Thyroid gland (tissue), 4 donors: ENCODE data around the gene NTN3. TPM values are rescaled to one million over a fixed set of nuclear protein-coding genes. Genes with fewer than 3 reads are reported as not detected.

Experiments used
- DNase-seq, 2 donors: peaks; one replicate each; pipeline ENCODE4 v3.0.0-alpha.2; 2019
- H3K27ac ChIP-seq, 3 donors: fragments of 200-600 bp; sonication (generic); 1 replicate in 2 of 3; 2 replicates in 1 of 3; pipeline ENCODE4 v1.5.1; 2016 to 2019; ENCODE audit warnings: mild to moderate bottlenecking in 1 of 3, moderate library complexity in 1 of 3
- H3K27me3 ChIP-seq: fragments of 200-600 bp; sonication (generic); one replicate; pipeline ENCODE4 v1.5.1; 2019
- H3K36me3 ChIP-seq, 2 donors: fragments of 200-600 bp; sonication (generic); one replicate each; pipeline ENCODE4 v1.5.1; 2016 to 2019
- H3K4me1 ChIP-seq, 2 donors: fragments of 200-600 bp; sonication (generic); one replicate each; pipeline ENCODE4 v1.5.1; 2017 to 2019
- H3K4me3 ChIP-seq, 3 donors: fragments of 200-600 bp; sonication (generic); replicated peaks in 1 of 3; 1 replicate in 2 of 3; 2 replicates in 1 of 3; pipeline ENCODE4 v1.5.1; 2016; ENCODE audit warnings: mild to moderate bottlenecking in 1 of 3
- H3K9me3 ChIP-seq: fragments of 200-600 bp; sonication (generic); one replicate; pipeline ENCODE4 v1.5.1; 2017
- POLR2A ChIP-seq, 2 donors: fragments of 450-650 bp; IDR thresholded peaks; one replicate each; pipeline ENCODE4 v1.6.1; 2017; ENCODE audit warnings: antibody characterized with exemption in 2 of 2, mild to moderate bottlenecking in 2 of 2, moderate library complexity in 1 of 2
- WGBS, 2 donors: methylation state at CpG; one replicate each; pipeline ENCODE4 v1.1.5; 2017; 5-methylcytosine and 5-hydroxymethylcytosine counted together
- intact Hi-C: fragments of 100-400 bp; cut with DNase I; formaldehyde crosslinking; loops from one replicate; pipeline ENCODE4 v1.15.1; 2023
- total RNA-seq, 4 donors: library from RNA; depleted of rRNA; stranded (reverse); fragments of >200 nt; gene quantifications; one replicate each; pipeline ENCODE4 v1.2.3, GENCODE V29; 2016
- TF ChIP-seq, protein P1 (sequence below), 6 experiments: fragments of 200-600 bp in 3 of 6; fragments of 450-650 bp in 3 of 6; sonication (generic) in 3 of 6; IDR thresholded peaks; one replicate each; pipeline ENCODE4 v1.5.1; 2016 to 2019; ENCODE audit warnings: antibody characterized with exemption in 6 of 6, mild to moderate bottlenecking in 2 of 6, inconsistent platforms in 1 of 6, moderate library complexity in 1 of 6

NTN3 gene
- total RNA-seq, 4 donors from 2014 or later, result 0.13 to 0.63 (median 0.56) TPM; not detected in 1

DNA sequence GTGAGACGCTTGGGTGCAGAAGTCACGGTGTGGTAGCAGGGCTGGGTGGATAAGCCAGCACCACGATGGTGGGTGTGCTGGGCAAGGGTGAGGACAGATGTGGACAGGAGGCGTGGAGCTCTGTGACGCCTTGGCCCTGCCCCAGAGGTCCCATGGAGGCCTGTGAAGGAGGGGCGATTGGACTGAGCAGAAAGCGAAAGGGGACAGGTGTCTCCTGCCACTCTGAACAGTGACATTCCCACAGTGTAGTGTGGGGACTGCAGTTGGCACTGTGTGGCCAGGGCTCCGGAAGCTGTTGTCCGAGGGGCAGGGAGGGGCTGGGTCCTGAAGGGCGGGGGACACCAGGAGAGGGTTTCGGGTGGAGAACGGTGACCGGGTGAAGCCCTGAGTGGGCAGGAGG, 11.2 kb downstream of the NTN3 start:
- Histone ChIP-seq H3K4me1 (peaks cover 35 to 73% of the 10 kb centered on the region in 2 donors), H3K36me3 (no peaks in the 10 kb centered on the region), H3K27ac (peak overlapping the region in 2 of 3 donors; percentile 61 to 73), H3K27me3 (no peaks in the 10 kb centered on the region), H3K9me3 (no peaks in the 10 kb centered on the region), H3K4me3 (no peak overlapping the region)
- DNase-seq, result no peak
- intact Hi-C loops, result no loop called here
- 82 to 85% methylated on average over 13 of the region's 13 CpGs for WGBS, 2 donors
- TF ChIP-seq POLR2A (IDR thresholded peaks at IDR 0.05), result no peak
- TF ChIP-seq, protein P1, sequence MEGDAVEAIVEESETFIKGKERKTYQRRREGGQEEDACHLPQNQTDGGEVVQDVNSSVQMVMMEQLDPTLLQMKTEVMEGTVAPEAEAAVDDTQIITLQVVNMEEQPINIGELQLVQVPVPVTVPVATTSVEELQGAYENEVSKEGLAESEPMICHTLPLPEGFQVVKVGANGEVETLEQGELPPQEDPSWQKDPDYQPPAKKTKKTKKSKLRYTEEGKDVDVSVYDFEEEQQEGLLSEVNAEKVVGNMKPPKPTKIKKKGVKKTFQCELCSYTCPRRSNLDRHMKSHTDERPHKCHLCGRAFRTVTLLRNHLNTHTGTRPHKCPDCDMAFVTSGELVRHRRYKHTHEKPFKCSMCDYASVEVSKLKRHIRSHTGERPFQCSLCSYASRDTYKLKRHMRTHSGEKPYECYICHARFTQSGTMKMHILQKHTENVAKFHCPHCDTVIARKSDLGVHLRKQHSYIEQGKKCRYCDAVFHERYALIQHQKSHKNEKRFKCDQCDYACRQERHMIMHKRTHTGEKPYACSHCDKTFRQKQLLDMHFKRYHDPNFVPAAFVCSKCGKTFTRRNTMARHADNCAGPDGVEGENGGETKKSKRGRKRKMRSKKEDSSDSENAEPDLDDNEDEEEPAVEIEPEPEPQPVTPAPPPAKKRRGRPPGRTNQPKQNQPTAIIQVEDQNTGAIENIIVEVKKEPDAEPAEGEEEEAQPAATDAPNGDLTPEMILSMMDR (IDR thresholded peaks at IDR 0.05), result no peak

DNA sequence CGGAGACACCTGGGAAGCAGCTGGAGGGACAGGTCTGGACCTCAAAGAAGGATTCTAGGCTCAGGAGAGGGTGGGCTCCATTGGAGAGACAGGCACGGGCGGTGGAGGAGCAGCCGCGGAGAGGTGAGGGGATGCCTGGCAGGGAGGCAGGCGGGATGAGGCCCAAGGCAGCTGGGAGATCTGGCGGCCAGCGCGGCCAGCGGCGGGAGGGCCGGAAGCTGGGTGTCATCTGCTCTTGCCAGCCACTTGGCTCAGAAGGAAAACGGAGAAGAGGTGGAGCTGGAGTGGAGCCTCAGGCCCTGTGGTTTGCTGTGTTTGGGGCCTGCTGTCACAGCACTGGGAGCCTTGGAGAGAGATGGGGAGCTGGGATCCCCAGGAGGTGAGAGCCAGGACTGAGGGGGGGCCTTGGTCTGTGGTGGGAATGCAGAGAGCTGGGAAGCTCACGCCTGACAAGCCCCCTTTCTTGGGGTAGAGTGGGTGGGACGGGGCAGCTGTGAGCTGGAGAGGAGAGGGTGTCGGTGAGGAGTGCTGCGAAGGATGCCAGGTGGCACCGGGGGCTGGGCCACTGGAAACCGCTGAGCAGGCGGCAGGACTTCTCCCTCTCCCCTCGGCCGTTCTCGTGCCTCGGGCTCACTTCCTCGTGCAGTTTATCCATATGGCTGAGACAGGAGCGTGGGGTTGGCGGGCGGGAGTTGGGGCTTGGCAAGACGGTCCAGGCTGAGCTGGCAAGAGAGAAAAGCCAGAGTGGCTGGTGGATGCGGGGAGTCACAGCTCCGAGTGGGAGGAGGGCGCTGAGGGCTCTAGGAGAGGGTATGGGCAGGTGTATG, 11.8 kb downstream of the NTN3 start:
- no peak overlapping the region for H3K4me3 ChIP-seq
- H3K27ac ChIP-seq, result peak overlapping the region; percentile 22 to 61 (median 45)
- no peak for TF ChIP-seq POLR2A (IDR thresholded peaks at IDR 0.05)
- TF ChIP-seq, protein P1 (IDR thresholded peaks at IDR 0.05), result no peak
- 34 to 53% methylated on average over 32 of the region's 32 CpGs for WGBS, 2 donors
- H3K4me1 ChIP-seq, result peaks cover 38 to 73% of the 10 kb centered on the region in 2 donors
- intact Hi-C loops, result no loop called here
- no peaks in the 10 kb centered on the region for H3K27me3 ChIP-seq
- peak; percentile 51 to 59 for DNase-seq
- H3K9me3 ChIP-seq, result no peaks in the 10 kb centered on the region
- H3K36me3 ChIP-seq, result no peaks in the 10 kb centered on the region

DNA sequence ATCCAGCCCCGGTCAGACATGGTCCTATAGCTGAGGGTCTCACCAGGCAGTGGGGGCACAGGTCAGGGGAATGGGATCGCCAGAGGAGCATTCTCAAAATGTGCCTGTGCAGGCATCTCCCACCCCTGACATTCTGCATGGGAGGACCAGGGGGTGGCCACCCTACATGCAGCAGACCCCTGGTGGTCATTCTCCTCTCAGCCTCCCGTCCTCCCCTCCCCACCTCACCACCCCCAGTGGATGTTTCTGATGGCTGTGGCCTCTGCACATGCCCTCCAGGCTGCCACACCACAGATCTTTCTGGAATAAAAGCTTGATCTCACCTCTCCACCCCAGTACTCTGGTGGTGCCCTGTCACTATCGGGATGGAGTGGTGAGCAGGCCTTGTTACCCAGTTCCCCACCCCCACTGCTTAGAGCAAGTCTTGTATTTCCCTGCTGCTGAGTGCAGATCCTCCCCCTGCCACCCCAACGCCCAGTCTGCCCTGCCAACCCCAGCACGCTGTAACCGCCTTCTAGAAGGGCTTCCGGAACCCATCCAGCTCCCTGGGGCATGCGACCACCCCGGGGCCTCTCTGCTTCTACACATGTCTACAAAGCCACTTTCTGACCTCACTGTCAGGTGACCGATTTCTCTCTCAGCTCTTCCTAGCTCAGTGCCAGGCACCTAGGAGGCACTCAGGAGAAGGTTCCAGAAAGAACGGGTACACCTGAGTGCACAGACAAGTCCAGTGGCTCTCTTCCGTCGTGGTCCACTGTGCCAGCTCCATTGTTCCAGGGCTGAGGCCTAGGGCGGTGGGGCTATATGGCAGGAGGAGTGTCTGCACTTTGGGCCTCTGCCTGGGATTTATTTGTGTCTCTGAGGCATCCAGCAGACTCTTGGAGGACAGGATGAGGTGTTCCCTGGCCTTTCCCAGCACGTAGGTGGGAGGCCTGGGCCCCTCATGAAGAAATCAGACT, 13.1 kb downstream of the NTN3 start:
- peak overlapping the region; percentile 41 to 54 (median 45) for H3K27ac ChIP-seq
- intact Hi-C loops, result no loop called here
- peak; percentile 44 to 55 for DNase-seq
- TF ChIP-seq POLR2A (IDR thresholded peaks at IDR 0.05), result no peak
- TF ChIP-seq, protein P1 (IDR thresholded peaks at IDR 0.05), result no peak
- WGBS, 2 donors, result 68 to 78% methylated on average over 16 of the region's 16 CpGs
- no peaks in the 10 kb centered on the region for H3K27me3 ChIP-seq
- no peak overlapping the region for H3K4me3 ChIP-seq
- H3K4me1 ChIP-seq, result peaks cover 38 to 69% of the 10 kb centered on the region in 2 donors
- no peaks in the 10 kb centered on the region for H3K36me3 ChIP-seq
- H3K9me3 ChIP-seq, result no peaks in the 10 kb centered on the region

DNA sequence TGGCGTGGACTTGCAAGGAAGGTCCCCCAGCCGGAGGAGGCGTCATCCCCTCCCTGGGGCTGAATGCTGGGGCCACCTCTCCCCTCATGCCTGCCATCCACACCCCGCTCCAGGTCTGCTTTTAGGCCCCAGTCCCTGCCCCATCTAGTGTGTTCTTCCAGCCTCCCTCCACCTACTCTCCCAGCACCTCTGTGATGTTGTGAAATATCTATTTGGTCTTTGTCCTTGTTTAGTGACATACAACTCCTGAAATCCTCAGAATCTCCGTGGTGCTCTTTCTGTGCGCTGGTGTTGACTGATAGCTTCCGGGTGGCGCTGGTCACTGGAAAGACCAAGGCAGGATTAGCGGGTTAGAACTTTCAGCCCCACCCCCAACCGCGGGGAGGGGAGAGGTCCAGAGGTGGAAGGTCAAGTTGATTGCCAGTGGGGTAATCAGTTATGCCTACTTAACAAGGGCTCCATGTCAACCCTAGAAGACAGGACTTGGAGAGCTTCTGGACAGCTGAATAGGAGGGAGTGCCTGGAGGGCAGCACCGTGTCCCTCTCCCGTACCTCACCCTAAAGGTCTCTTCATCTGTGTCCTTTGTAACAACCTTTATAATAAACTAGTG, 13.9 kb downstream of the NTN3 start:
- Histone ChIP-seq H3K4me1 (peaks cover 38 to 69% of the 10 kb centered on the region in 2 donors), H3K36me3 (no peaks in the 10 kb centered on the region), H3K27ac (peak overlapping the region; percentile 41 to 54 (median 45)), H3K9me3 (no peaks in the 10 kb centered on the region), H3K4me3 (no peak overlapping the region), H3K27me3 (no peaks in the 10 kb centered on the region)
- TF ChIP-seq POLR2A (IDR thresholded peaks at IDR 0.05), result no peak
- TF ChIP-seq, protein P1 (IDR thresholded peaks at IDR 0.05), result no peak
- DNase-seq, result no peak
- intact Hi-C loops, result no loop called here
- 87 to 89% methylated on average over 13 of the region's 13 CpGs for WGBS, 2 donors
